SKM-1 treated with dmso at 0.1 percent for 144 hours (cell line): ENCODE data around the gene NUP93.
"Not testable (repeated sequence)": the region's sequence is repeated elsewhere in the genome, so short reads cannot be mapped to it uniquely, and the experiment has no call there.

Source experiments
- DNase-seq: peaks from one replicate; lab custom pipeline; 2025; ENCODE audit not compliant: unreplicated experiment; lab: John Stamatoyannopoulos, UW

NUP93 gene

DNA sequence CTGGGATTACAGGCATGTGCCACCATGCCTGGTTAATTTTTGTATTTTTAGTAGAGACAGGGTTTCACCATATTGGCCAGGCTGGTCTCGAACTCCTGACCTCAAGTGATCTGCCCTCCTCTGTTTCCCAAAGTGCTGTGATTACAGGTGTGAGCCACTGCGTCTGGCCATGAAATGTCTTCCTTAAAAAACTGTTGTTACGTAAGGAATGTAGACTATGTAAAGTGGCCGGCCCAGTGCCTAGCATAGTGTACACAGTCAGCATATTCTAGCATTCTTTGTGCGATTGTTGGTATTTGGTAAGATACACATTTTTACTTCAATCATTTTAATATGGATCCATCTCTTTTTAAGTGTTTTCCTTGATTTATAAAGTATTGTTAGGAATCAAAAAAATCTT lies 81.7 kb downstream of the NUP93 start:
- not testable (repeated sequence) for DNase-seq

DNA sequence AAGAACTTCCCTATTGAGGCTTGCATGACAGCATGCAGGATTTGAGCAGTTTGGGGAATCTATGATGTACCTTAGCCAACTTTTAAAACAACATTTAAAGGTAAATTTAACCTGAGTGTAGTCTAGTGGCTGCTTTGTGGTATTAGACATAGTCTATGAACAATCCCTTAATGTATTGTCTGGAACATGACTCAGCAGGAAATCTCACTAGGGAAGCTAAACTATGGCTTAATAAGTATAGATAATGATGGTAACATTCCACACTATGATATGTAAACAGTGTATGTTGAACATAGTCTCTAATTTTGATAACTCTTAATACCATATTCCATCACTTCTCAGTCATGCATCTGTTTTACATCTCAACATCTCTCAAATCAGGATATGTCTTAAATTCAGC lies 83.0 kb downstream of the NUP93 start:
- no peak for DNase-seq

DNA sequence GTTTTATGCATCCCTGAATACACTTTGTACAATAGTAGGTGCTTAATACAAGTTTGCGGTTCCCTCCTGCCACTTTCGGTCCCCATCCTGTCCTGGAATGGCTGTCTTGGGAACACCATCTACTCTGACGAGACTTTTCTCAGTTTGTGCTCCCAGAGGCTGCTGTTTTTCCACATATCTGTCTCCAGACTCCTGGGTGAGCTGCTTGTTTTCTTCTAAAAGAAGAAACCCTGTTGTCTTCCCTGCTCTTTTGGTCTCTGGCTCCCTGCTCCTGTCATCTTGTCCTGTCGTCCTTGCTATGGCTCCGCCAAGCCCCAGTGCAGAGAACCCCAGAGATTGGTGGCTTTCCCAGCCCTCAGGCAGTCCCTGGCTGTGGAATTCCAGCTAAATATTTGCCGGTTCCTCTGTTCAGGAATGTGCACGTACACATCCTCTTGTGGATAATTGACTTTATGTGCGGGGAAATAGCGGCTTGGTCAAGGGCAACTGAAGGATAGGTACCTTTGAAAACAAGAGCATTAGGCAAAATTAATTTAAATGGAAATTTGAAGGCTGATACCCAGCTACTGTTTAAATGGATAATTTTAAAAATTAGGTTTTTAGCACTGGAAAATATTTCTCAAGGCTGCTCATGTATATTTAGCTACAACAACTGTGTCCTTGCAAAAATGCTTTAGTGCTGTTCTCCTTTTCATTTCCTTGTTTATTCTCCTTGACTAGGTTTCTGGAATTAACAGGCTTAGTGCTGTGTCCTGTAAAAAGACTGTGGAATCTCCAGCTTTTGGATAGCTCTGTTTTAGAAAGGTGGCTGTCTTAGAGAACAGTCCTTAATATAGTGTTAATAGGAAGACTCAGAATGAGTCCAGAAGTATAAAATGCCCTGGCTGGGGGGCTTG lies 84.9 kb downstream of the NUP93 start:
- no peak for DNase-seq

DNA sequence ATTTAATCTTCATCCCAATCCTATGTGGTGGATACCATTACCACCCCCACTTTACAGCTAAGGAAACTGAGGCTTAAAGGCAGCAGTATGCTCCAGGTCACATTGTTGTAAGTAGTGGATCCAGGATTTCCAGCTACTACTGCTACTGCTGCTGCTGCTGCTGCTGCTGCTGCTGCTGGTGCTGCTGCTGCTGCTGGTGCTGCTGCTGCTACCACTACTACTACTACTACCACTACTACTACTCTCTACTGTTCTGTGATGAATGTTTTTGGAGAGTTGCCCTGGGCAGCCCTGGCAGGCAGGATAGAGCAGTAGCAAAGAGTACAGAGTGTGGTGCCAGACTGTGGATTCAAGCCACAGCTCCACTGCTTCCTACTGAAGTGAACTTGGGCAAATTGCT lies 85.8 kb downstream of the NUP93 start:
- DNase-seq = no peak

DNA sequence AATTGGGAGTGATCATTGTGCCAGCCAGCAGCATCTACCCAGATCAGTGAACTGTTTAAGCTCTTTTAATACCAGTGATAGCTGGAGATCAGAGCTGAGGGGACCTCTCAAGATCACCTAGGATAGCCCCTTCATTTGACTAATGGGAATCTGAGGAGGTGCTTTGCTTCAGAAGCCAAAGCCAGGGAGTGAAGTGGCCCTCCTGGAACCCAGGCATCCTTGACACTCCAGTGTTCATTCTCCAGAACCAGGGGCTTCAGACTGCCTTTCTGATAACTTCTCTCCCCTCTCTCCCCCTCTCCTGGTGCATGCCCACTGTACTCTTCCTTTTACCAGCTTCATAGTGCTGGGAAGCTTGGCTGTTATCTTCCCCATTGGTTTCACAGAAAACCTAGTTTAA lies 87.1 kb downstream of the NUP93 start:
- no peak for DNase-seq

DNA sequence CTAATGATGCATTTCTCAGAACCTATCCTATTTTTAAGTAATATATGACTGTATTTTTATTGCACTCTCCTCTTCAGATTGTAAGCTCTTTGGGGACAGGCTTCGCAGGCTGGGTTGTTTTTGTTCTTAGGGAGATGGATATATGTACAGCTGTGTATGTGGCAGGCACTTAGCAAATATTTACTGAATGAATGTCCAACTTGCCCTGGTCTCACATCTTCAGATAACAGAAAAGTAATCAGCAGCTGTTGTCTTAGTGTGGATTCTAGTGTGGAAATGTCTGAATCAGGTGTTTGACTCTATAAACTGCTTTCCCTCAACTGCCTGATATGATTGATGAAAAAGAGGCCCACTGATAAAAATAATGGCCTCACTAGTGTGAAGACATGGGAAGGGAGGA lies 88.0 kb downstream of the NUP93 start:
- DNase-seq = no peak

DNA sequence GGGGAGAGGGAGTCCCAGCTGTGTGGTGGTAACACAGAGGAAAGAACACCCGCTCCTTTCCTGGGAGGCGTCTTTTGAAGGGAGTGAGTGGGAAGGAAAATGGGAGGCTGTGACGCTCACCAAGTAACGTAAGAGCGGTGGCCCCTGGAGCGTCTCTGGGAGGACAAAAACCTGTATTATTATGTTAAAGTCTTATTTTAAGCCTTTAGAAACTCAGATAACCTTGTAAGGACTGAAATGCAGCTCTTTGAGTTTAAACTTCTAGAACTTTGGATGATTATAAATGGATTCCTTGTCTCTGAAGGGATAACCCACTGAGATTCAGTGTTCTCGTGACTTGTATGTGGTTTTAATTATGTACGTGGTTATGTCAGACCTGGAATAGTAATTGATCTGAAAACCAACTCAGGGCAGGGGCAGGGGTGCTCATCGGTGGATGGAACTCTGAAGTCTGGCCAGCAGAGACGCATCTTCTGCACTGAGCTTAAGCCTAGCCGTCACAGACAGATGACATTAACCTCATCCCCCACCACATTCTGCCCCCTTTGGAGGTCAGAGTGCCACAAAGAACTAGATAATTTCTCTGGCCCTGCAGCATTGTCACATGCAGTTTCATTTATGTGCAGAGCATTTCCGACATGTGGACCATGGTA lies 93.3 kb downstream of the NUP93 start:
- DNase-seq = no peak

DNA sequence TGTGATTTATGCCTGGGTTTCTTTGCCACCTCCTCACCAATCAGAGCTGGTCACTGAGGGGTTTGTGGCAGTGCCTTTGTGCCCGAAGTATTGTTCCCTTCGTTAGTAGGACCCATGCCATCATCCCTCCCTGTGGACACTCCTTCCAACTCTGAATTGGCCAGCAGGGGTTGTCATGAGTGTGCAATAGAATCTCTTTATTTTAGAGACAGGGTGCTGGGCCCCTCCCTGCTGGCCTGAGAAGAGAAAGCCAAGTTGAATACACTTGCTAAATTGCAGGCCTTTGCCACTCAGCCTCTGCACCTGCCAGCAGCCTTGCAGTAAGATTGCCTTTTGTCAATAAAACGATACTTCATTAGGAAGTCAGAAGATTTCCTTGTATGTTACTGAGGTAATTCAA lies 94.4 kb downstream of the NUP93 start:
- DNase-seq = no peak

DNA sequence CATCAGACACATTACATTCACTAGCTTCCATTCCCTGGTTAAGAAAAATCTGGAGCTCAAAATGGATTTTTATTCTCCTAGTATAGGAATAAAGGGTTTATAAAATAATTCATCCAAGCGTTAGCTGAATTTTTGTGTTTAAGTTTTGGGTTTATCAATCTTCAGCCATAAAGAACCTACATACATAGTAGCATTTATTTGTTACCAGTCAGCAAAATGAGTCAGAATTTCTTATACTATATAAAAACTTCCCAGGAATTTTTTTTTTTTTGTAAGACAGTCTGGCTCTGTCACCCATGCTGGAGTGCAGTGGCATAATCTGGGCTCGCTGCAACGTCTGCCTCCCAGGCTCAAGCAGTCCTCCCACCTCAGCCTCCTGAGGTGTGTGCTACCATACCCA lies 94.9 kb downstream of the NUP93 start:
- DNase-seq = no peak

DNA sequence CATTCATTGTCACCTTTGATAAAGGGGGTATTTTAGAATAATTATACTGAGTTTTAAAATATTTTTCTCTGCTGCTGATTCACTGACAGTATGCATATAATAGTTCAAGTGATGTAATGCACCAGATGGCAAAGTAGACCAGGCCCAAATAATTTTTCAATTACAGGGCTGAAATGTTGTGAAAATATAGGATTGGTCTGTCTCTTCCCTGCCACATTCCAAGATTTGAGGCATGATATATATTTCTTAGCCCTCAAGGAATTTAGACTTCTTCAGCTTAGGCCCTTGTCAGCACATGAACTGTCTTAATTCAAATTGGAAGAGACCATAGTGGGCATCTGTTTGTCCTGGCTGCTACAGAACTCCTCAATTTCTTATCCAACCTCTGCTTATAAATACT lies 95.9 kb downstream of the NUP93 start:
- no peak for DNase-seq

DNA sequence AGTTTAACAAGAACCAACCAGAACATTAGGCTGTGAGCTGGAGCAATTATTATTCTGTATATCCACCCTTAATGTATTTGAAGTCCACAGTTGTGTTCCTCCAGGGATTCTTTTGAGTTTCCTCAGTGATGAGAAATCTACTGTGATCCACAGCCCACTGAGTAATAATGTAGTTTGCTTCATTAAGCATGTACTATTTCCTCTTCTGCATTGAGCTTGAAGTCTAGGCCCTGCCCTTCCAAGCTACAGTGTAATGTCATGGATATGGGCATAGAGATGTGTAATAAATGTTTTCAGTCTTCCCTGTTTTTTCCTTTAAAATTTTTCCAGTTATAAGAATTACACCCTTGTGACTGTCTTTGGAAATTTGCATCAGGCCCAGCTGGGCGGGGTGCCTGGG lies 98.7 kb downstream of the NUP93 start:
- no peak for DNase-seq

DNA sequence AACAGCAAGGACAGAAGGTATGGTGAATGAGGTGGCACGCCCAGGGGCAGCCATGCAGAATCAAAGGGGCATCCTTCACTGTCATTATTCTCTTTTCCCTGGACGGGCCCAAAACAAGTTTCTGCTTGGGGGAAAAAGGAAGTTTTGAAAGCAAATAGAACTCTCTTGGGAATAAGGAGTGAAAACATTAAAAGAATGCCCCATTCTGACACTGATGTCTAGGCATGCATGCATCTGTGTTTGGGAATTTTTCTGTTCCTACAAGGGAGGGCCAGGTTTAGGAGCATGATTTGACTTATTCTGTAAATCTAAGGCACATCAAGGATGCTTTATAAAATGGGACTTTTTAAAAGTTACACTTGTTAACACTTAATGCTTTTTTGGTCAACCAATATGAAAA lies 100.7 kb downstream of the NUP93 start:
- DNase-seq = no peak

DNA sequence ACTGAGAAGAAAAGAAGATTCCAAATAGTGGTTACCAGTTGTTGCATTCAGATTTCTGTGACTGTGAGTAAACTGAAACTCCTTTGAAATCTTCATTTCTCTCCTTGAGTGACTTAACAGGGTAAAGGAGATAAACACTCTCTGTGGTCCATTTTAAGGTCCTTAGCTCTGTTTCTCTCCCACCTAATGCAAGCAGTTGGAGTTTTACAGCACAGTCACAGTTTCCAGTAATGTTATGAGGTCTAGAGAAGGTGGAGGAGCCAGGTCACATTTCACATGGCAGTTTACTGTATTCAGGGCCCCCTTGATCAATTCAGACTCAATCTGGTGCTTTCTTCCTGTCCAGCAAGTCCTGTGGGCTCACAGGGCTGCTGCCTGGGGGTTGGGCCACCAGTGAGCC lies 102.8 kb downstream of the NUP93 start:
- DNase-seq = no peak

DNA sequence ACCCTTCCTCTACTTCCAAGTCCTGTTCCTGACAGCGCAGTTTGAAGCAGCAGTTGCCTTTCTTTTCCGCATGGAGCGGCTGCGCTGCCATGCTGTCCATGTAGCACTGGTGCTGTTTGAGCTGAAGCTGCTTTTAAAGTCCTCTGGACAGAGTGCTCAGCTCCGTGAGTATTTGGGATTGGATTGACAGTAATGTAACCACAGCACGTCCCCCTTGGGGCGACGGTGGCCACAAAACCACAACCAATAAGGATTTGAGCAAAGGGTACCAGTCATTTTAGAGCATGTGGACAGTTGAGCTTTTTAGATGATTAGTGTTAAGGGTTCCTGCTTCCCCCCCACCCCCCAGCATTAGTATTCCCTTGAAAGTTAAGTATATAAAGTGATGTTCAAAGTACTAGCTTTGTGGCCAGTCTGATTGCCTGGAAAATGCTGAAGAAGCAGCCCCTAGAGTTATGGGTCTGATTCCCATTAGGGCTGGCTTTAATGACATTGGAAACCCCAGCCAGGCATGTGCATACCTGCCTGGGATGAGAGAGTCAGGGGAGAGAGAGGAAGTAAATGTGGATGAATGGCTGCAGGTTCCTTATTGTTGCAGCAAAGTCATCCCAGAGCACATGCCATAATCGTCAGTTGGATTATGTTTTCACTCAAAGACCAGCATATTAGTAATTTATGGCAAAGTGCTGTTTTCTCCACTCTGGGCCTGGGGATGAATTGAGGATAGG lies 103.5 kb downstream of the NUP93 start:
- DNase-seq = no peak

DNA sequence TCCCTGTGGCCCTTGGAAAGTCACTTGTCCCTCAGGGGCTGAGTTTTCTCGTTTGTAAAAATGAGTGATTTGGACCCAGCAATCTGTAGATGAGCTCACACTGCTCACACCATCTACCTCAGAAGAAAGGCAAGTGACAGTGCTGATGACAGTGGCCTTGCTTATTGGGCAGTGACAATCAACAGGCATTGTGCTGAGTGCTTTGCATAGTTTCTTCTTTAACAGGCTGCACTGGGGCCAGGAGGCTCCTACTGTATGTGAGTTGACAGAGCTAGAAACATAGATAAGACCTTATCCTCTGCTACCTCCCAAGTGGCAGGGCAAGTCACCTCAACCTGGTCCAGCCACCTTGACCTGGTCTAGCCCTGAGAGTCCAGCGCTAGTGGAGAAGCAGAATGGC lies 105.4 kb downstream of the NUP93 start:
- no peak for DNase-seq

DNA sequence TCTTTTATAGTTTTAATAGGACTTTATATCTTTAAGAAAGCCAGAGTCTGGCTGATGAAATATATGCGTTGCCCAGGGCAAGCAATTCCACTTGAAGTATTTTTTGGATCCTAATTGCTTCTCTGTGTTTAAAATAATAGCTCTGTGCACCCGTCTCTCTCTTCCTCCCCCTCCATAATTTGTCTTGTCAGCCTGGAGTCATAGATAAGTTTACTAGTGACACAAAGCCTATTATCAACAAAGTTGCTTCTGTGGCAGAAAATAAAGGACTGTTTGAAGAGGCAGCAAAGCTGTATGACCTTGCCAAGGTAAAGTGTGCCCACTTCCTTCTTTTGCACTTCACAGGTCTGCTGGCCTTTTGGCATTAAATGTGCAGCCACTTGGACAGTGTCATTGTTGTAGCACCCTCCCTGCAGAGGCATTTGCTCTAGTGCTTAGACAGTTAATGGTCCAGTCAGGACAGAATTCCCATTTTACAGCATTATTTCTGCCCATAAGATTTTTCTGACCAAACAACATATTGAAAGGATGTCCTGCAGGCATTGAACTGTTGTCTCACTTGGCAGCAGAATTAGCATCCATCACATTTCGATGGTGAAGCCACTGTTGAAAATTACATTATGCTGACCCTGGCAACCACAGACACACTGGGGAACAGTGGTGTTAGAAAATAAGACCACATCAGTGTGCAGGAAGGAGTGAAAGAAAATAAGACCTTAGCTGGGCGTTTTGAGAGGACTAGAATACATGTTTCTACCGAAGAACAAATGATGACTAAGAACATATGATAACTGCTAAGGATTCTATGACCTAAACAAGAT lies 106.7 kb downstream of the NUP93 start:
- no peak for DNase-seq

DNA sequence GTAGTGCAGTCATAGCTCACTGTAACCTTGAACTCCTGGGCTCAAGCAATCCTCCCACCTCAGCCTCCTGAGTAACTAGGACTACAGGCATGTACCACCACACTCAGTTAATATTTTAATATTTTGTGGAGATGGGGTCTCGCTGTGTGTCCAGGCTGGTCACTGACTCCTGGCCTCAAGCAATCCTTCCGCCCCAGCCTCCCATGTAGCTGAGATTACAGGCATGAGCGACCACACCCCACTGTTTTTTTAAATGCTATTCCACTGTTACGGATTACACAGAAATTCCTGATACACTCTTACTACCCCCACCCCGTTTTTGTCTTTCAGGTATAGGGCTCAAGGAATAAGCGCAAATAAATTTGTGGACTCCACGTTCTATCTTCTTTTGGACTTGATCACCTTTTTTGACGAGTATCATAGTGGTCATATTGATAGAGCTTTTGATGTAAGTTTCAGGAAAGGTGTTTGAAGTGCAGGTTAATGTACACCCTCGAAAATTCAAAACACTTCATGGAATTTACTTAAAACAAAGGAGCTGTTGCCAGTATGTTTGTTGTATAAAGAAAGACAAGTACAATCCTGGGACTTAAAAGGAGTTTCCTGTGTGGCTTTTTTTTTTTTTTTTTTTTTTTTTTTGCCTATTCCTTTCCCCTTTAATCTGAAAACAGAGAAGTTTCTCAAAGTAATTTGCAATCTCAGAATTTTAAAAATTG lies 108.9 kb downstream of the NUP93 start:
- no peak for DNase-seq

DNA sequence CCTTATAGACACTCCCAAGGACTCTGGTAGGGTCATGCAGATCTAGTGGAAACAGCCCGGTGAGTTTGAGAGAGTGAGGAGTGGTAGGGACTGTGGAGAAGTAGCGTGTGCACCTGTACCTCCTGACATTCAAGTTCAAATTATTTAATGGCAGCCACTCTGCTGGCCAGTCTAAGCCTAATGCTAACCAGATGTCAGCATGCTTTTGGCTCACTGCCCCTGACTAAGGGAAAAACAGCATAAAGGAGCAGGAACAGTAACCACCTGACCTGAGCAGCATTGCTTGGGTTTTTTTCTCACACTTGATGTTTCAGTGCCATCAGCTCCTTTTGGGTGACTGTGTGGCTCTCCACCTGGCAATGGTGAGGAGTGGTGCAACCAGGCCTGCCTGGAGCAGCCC lies 111.3 kb downstream of the NUP93 start:
- DNase-seq = no peak

DNA sequence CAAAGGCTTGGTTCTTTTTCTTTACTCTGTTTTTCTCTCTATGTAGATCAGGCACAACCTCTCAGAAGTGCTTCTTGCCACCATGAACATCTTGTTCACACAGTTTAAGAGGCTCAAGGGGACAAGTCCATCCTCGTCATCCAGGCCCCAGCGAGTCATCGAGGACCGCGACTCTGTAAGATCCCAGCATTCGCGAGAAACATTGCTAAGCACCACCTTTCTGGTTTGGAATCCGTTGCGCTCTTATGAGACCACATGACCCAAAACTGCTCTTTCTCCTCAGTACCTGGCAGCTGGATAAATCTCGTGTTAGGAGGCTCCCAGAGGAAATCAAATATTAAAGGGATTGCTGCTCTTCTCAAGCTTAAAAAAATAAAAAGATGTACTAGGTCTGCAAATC lies 111.7 kb downstream of the NUP93 start:
- DNase-seq = no peak

DNA sequence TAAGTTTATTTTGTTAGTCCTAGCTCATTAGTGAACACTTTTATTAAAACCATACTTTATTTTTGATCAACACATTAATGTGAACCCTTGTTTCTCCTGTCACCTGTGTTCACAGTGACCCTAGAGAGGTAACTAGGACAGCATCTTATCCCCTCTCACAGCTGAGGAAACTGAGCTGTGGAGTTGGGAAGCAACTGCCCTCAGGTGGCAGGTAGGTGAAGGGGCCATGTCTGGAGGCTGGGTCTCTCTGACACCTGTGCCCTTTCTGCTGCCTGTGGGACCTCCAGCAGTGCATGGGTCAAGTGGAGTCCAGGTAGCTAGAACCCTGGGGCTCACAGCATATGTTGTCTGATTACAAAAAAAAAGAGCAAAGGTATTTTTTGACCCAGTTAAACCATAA lies 112.2 kb downstream of the NUP93 start:
- DNase-seq = no peak

DNA sequence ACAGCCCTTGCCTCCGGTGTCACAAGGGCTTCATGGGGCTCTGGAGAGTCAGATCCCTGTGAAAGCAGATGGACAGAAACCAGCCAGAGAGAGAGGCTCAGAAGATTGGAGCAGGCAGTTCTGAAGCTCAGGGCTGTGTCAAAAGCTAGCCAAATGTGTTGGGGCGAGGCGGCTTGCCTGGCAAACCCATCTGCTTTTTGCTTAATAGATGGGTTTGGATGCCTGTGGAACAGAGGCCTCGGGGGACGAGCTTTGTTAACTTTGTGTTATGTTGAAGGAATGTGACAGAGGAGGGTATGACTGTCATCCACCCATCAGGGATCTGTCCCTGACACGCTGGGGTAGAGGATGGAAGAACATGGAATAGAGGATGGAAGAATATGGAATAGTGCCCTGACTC lies 114.1 kb downstream of the NUP93 start:
- DNase-seq = no peak
